Measurements from ENCODE around the gene TXNRD2. TPM values are rescaled to one million over a fixed set of nuclear protein-coding genes. Genes with fewer than 3 reads are reported as not detected.

The TXNRD2 gene
- total and polyA plus RNA-seq, 2 experiments from 2014 or later, result 11.2 to 12.4 TPM

- DNase-seq (ENCODE audit: low spot score) (no peak), ATAC-seq (no peak)
- Mint-ChIP-seq H3K9me3 (no peaks in the 10 kb centered on the region), H3K4me3 (no peak overlapping the region), H3K4me1 (peaks cover 3% of the 10 kb centered on the region; the same call in 2 of the 3 replicates), H3K27ac (no peak overlapping the region), H3K36me3 (ENCODE audit: low read depth) (peaks cover 8% of the 10 kb centered on the region; the same call in 2 of the 3 replicates), H3K27me3 (ENCODE audit: insufficient read depth, low read depth, poor library complexity) (peaks cover 7% of the 10 kb centered on the region)
- Histone ChIP-seq H3F3A (replicated peaks; ENCODE audit: low read depth) (no peaks in the 10 kb centered on the region), H3K36me3 (ENCODE audit: insufficient read depth) (0 out of 2 replicates have a peak, but pooled peaks cover 4% of the 10 kb centered on the region), H3K27me3 (ENCODE audit: insufficient read depth) (no peaks in the 10 kb centered on the region), H3K4me1 (ENCODE audit: insufficient read depth) (peaks cover 8% of the 10 kb centered on the region; the same call in 1 of the 2 replicates), H3K4me2 (no peak overlapping the region), H3K79me2 (replicated peaks; ENCODE audit: insufficient read depth) (peaks cover 9% of the 10 kb centered on the region), H2AFZ (no peak overlapping the region), H4K20me1 (replicated peaks; ENCODE audit: insufficient read depth) (no peaks in the 10 kb centered on the region; the same call in 1 of the 2 replicates), H3K4me3 (no peak overlapping the region), H3K9me2 (ENCODE audit: insufficient read depth) (no peaks in the 10 kb centered on the region), H3K27ac (ENCODE audit: low read depth) (no peak overlapping the region)
- TF ChIP-seq, protein P1, sequence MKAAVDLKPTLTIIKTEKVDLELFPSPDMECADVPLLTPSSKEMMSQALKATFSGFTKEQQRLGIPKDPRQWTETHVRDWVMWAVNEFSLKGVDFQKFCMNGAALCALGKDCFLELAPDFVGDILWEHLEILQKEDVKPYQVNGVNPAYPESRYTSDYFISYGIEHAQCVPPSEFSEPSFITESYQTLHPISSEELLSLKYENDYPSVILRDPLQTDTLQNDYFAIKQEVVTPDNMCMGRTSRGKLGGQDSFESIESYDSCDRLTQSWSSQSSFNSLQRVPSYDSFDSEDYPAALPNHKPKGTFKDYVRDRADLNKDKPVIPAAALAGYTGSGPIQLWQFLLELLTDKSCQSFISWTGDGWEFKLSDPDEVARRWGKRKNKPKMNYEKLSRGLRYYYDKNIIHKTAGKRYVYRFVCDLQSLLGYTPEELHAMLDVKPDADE (IDR thresholded peaks at IDR 0.05), result no peak
- TF ChIP-seq NANOG (IDR thresholded peaks at IDR 0.05; ENCODE audit: borderline replicate concordance) (no peak), STAT1 (IDR thresholded peaks at IDR 0.05; ENCODE audit: unreplicated experiment) (no peak), ZNF114 (CRISPR knock-in tag; IDR thresholded peaks at IDR 0.05) (no peak), EZH2phosphoT487 (IDR thresholded peaks at IDR 0.05; ENCODE audit: unreplicated experiment) (no peak), EZH2 (IDR thresholded peaks at IDR 0.05; ENCODE audit: low read depth, unreplicated experiment) (no peak)
- TF ChIP-seq, protein P2, sequence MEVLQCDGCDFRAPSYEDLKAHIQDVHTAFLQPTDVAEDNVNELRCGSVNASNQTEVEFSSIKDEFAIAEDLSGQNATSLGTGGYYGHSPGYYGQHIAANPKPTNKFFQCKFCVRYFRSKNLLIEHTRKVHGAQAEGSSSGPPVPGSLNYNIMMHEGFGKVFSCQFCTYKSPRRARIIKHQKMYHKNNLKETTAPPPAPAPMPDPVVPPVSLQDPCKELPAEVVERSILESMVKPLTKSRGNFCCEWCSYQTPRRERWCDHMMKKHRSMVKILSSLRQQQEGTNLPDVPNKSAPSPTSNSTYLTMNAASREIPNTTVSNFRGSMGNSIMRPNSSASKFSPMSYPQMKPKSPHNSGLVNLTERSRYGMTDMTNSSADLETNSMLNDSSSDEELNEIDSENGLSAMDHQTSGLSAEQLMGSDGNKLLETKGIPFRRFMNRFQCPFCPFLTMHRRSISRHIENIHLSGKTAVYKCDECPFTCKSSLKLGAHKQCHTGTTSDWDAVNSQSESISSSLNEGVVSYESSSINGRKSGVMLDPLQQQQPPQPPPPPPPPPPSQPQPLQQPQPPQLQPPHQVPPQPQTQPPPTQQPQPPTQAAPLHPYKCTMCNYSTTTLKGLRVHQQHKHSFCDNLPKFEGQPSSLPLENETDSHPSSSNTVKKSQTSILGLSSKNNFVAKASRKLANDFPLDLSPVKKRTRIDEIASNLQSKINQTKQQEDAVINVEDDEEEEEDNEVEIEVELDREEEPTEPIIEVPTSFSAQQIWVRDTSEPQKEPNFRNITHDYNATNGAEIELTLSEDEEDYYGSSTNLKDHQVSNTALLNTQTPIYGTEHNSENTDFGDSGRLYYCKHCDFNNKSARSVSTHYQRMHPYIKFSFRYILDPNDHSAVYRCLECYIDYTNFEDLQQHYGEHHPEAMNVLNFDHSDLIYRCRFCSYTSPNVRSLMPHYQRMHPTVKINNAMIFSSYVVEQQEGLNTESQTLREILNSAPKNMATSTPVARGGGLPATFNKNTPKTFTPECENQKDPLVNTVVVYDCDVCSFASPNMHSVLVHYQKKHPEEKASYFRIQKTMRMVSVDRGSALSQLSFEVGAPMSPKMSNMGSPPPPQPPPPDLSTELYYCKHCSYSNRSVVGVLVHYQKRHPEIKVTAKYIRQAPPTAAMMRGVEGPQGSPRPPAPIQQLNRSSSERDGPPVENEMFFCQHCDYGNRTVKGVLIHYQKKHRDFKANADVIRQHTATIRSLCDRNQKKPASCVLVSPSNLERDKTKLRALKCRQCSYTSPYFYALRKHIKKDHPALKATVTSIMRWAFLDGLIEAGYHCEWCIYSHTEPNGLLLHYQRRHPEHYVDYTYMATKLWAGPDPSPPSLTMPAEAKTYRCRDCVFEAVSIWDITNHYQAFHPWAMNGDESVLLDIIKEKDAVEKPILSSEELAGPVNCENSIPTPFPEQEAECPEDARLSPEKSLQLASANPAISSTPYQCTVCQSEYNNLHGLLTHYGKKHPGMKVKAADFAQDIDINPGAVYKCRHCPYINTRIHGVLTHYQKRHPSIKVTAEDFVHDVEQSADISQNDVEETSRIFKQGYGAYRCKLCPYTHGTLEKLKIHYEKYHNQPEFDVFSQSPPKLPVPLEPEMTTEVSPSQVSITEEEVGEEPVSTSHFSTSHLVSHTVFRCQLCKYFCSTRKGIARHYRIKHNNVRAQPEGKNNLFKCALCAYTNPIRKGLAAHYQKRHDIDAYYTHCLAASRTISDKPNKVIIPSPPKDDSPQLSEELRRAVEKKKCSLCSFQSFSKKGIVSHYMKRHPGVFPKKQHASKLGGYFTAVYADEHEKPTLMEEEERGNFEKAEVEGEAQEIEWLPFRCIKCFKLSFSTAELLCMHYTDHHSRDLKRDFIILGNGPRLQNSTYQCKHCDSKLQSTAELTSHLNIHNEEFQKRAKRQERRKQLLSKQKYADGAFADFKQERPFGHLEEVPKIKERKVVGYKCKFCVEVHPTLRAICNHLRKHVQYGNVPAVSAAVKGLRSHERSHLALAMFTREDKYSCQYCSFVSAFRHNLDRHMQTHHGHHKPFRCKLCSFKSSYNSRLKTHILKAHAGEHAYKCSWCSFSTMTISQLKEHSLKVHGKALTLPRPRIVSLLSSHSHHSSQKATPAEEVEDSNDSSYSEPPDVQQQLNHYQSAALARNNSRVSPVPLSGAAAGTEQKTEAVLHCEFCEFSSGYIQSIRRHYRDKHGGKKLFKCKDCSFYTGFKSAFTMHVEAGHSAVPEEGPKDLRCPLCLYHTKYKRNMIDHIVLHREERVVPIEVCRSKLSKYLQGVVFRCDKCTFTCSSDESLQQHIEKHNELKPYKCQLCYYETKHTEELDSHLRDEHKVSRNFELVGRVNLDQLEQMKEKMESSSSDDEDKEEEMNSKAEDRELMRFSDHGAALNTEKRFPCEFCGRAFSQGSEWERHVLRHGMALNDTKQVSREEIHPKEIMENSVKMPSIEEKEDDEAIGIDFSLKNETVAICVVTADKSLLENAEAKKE (CRISPR knock-in tag; IDR thresholded peaks at IDR 0.05), result no peak
- TF ChIP-seq, protein P3, sequence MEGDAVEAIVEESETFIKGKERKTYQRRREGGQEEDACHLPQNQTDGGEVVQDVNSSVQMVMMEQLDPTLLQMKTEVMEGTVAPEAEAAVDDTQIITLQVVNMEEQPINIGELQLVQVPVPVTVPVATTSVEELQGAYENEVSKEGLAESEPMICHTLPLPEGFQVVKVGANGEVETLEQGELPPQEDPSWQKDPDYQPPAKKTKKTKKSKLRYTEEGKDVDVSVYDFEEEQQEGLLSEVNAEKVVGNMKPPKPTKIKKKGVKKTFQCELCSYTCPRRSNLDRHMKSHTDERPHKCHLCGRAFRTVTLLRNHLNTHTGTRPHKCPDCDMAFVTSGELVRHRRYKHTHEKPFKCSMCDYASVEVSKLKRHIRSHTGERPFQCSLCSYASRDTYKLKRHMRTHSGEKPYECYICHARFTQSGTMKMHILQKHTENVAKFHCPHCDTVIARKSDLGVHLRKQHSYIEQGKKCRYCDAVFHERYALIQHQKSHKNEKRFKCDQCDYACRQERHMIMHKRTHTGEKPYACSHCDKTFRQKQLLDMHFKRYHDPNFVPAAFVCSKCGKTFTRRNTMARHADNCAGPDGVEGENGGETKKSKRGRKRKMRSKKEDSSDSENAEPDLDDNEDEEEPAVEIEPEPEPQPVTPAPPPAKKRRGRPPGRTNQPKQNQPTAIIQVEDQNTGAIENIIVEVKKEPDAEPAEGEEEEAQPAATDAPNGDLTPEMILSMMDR (conservative IDR thresholded peaks at IDR 0.05; ENCODE audit: low read depth in 2 of 2), result no peak
These were observed 42.1 kb upstream of the TXNRD2 start for GRCh38 chr22:19983741-19984140.
